ENCODE results near the gene PRDM15.
A peak's percentile ranks its signal among the peaks of the same experiment; 100 is the strongest.

The PRDM15 gene

GRCh38 chr21:41750532-41751151, 128.5 kb downstream of the PRDM15 start:
- ChIA-PET POLR2A (ENCODE audit: low non-redundant PET) (no interaction called here), CTCF (interaction anchor here (0.5 to 2.2 kb wide), 3 partner anchors 20 to 72 kb away, joined by 3 to 7 read pairs (median 3); no protein-coding TSS in a partner anchor)
- TF ChIP-seq, protein P1, sequence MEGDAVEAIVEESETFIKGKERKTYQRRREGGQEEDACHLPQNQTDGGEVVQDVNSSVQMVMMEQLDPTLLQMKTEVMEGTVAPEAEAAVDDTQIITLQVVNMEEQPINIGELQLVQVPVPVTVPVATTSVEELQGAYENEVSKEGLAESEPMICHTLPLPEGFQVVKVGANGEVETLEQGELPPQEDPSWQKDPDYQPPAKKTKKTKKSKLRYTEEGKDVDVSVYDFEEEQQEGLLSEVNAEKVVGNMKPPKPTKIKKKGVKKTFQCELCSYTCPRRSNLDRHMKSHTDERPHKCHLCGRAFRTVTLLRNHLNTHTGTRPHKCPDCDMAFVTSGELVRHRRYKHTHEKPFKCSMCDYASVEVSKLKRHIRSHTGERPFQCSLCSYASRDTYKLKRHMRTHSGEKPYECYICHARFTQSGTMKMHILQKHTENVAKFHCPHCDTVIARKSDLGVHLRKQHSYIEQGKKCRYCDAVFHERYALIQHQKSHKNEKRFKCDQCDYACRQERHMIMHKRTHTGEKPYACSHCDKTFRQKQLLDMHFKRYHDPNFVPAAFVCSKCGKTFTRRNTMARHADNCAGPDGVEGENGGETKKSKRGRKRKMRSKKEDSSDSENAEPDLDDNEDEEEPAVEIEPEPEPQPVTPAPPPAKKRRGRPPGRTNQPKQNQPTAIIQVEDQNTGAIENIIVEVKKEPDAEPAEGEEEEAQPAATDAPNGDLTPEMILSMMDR (conservative IDR thresholded peaks at IDR 0.05; ENCODE audit: low read depth) = no peak
- peak overlapping the region; percentile 91 for H3K27ac ChIP-seq
- DNase-seq (ENCODE audit: low spot score) = no peak

DNA sequence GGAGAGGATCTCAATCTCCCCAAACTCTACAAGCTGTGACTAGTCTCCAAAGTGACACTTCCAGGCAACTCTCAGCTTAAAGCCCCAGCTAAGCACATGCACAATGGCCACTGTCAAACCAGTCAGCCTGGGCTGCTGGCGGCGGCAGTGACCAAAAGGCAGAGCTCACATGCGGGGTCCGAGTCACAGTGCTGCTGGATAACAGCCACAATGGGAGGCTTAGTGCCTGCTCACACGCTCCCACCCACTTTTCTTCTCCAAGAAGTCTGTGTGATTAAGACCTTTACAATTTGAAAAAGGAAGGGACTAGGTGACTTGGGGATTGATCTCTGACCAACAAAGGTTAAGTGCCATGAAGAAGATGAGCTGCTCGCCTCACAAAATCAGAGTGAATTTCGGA, 129.1 kb downstream of the PRDM15 start:
- H3K27ac ChIP-seq = peak overlapping the region; percentile 91
- no peak for DNase-seq (ENCODE audit: low spot score)
- ChIA-PET CTCF (interaction anchor here (0.5 to 0.7 kb wide), 2 partner anchors 20 to 64 kb away, joined by 3 read pairs; no protein-coding TSS in a partner anchor), POLR2A (ENCODE audit: low non-redundant PET) (no interaction called here)
- TF ChIP-seq, protein P1 (conservative IDR thresholded peaks at IDR 0.05; ENCODE audit: low read depth) = no peak

DNA sequence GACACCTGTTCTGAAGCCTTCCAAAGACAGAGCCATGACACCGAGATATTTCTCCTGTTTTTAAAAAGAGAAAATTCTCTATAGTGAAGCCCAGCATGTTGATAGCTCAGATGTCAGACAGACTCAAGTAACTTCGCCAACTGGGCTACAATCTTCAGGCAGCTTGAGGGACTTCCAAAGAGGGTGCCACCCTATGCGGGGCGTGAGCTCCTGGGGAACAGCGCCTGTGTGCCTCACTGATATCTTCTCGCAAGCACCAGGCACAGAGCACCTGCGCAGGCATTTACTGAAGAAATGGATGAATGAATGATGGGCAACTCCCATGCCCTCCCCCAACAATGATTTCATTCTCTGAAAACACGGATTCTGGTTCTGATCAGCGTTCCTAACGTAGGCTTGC, 129.9 kb downstream of the PRDM15 start:
- ChIA-PET POLR2A (ENCODE audit: low non-redundant PET) (no interaction called here), CTCF (no interaction called here)
- no peak for DNase-seq (ENCODE audit: low spot score)
- H3K27ac ChIP-seq = no peak overlapping the region
- TF ChIP-seq, protein P1 (conservative IDR thresholded peaks at IDR 0.05; ENCODE audit: low read depth) = no peak

Measured in RWPE1 (cell line).